SIG-M5 (cell line): ENCODE measurements around the gene TMSB15B.
"Not testable (repeated sequence)": the region's sequence is repeated elsewhere in the genome, so short reads cannot be mapped to it uniquely, and the experiment has no call there.

Experiments
- DNase-seq: peaks from one replicate; lab custom pipeline; 2025; lab: John Stamatoyannopoulos, UW

The TMSB15B gene

DNA sequence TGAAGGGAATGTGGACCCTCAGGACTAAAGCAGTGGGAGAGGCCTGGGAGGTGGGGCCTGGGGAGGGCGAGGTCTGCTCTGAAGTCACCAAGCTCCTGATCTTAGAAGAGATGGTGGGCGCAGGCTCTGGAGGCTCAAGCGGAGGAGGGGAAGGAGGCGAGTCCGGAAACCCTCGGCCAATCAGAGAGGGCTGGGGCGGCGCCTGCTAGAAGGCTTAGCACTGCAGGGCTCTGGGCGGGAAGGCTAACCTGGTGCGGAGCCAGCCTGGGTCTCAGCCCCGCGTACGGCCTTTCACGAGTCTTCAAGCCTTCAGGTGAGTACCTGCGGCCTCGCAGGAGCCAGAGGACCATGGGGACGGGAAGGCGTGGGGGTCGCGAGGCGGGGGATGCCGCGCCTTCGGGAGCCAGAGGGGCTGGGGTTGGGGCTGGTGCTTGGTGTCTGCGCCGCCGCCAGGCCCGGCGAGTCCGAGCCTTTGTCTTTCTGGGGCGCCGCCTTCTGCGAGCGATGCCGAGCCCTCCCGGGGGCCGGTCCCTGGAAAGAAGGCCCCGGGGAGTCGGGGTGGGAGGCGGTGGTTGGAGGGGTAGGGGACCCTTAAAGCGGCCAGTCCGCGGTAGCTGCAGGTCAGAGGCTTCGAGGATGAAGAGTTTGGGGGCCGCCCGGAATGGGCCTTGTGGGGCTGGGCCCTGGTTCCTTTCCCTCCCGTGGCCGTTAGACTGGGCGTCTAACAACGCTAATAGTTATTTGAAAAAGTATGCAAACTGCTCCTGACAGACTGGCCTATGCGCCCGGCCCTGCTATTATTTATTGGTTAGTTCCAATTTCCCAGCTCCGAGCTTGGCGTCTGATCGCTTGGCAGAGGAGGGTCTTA lies at the start of gene TMSB15B:
TSS of gene TMSB15B (plus strand) at position 217 of the 868 bp plus-strand sequence.
- DNase-seq = not testable (repeated sequence)

DNA sequence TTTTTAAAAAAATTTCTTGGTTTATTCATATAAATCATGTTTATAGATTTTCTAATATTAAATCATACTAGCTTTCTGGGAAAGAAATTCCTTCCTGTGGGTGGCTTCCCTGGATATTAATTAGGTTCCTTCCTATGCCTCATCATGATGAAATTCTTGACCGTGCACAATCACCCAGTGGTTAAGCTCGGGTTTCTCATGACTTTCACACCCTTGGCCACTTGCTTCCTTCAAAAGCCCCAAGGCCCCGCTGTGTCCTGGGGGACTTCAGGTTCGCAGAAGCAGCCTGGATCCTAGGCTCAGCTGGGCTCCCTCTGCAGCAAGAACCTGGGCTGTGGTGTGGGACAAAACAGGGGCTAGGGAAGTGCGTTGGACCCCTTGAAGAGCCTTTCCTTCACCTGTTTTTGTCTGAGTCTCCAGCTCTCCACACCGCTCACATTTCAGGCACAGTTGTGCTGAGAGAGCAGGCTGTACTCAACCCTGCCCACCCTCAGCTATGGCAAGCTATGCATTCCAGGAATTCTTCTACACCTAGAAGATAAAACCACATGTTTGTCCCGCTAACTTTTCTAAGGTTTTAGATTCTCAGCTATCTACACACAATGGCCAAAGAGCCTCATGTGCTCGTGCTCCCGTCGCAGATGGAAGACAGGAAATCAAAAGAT lies 48.9 kb upstream of the TMSB15B start:
- DNase-seq = no peak

- DNase-seq = no peak
These were observed 44.4 kb upstream of the TMSB15B start for GRCh38 chrX:103918050-103918449.

- no peak for DNase-seq
These were observed 43.7 kb upstream of the TMSB15B start for GRCh38 chrX:103918571-103919269.

- no peak for DNase-seq
These were observed 43.2 kb upstream of the TMSB15B start for GRCh38 chrX:103919270-103919637.

- DNase-seq = not testable (repeated sequence)
These were observed 41.9 kb upstream of the TMSB15B start for GRCh38 chrX:103920515-103920914.

GRCh38 chrX:103927030-103927429 lies 35.4 kb upstream of the TMSB15B start:
- no peak for DNase-seq

DNA sequence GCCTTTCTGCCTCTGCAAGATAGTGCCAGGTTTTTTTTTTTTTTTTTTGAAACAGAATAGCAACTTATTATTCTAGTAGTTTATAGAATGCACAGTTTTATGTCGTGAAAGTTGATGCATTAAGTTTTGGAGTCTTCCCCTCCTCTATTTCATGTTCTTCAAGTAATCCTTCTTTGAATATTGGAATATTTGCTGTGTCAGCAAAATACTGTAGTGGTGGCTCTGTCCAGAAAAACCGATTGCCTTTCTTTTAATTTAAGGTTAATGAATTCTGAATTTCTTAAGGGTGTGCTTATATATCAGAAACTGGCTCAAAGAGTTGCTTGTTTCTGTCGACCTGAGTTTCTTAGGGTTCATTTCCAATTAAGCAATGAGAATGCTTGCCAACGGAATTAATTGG lies 34.8 kb upstream of the TMSB15B start:
- DNase-seq = no peak

DNA sequence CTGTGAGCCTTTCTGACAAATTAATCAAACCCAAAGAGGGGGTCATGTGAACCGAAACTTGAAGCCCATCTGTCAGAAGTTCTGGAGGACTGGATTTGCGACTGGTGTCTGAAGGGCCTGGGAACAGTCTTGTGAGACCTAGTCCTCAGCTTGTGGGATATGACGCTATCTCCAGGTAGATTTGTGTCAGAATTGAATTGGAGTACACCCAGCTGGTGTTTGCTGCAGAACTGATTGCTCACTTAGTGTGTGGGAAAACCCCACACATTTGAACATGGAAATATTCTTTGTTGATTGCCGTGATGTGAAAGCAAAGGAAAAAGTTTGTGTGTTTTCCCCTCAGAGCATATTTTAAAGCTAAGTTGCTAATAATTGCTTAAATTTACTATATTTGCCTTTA lies 30.3 kb upstream of the TMSB15B start:
- no peak for DNase-seq

DNA sequence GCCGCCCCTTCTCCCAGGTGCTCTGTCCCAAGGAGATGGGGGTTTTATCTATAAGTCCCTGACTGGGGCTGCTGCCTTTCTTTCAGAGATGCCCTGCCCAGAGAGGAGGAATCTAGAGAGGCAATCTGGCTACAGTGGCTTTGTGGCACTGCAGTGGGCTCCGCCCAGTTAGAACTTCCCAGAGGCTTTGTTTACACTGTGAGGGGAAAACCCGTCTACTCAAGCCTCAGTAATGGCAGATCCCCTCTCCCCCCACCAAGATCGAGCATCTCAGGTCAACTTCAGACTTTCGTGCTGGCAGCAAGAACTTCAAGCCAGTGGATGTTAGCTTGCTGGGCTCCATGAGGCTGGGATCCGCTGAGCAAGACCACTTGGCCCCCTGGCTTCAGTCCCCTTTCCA lies 22.2 kb upstream of the TMSB15B start:
- DNase-seq = not testable (repeated sequence)

DNA sequence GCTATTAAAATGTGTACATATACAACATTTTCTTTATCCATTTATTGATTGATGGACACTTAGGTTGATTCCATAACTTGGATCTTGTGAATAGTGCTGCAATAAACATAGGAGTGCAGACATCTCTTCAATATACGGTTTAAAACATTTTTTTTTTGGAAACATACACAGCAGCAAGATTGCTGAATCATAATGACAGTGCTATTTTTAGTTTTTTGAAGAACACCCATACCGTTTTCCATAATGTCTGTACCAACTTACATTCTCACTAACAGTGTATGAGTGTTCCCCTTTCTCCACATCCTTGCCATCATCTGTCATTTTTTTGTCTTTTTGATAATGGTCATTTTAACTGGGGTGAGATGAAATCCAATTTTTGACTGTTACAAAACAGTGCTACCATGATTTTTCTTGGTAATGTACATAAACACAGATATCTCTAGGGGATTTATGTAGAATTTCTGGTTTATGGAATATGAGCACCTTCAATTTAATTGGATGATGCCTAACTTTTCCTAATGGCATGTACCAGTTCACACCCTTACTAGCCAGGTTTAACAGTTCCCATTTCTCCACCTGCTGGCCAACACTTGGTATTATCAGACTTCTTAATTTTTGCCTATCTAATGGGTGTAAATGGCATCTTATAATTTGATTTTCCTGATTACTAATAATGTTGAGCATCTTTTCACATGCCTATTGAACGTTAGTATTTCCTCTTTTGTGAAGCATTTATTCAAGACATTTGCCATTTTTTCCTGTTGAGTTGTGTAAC lies 21.0 kb upstream of the TMSB15B start:
- no peak for DNase-seq

GRCh38 chrX:103949506-103949905 lies 12.9 kb upstream of the TMSB15B start:
- no peak for DNase-seq

- DNase-seq = no peak
These were observed 9.1 kb upstream of the TMSB15B start for GRCh38 chrX:103953353-103953752.

GRCh38 chrX:103954259-103954658 lies 8.2 kb upstream of the TMSB15B start:
- no peak for DNase-seq

DNA sequence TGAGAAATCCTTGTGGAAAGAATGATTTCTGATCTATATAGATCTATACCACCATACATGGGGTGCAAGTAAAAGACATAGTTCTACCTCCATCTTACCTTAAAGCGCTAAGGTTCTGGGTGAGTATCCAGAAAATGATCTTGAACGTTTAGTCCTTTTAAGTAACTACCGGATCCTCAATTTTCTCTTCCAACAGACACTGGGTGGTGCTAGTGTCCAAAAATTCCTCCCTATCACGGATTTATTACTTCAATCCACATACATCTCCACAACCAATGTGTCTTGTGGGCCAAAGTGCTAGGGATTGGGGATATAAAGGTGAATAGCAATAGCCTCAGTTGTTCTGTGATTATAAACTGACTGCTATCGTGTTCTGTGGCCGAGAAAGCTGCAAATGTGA lies 1.8 kb upstream of the TMSB15B start:
- DNase-seq = not testable (repeated sequence)

GRCh38 chrX:103983508-103983907 lies 21.1 kb downstream of the TMSB15B start:
- not testable (repeated sequence) for DNase-seq

DNA sequence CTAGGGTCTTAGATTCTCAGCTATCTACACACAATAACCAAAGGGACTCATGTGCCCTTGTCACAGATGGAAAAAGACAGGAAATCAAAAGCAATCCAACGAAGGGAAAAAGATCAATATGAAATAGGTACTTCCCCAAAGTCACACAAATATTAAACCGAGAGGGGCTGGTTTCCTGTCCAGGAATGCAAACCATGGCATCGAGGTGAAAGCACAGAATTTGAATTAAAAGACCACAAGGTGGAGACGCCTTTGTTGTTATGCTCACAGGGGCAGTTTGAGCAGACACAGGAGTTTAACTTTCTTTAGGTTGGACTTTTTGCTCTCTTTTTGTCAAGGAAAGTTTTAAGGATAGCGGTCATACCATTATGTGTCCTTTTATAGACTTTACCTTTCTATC lies 36.8 kb downstream of the TMSB15B start:
- no peak for DNase-seq

- DNase-seq = no peak
These were observed 46.4 kb downstream of the TMSB15B start for GRCh38 chrX:104008831-104009230.

- DNase-seq = no peak
These were observed 50.7 kb downstream of the TMSB15B start for GRCh38 chrX:104013158-104013557.

DNA sequence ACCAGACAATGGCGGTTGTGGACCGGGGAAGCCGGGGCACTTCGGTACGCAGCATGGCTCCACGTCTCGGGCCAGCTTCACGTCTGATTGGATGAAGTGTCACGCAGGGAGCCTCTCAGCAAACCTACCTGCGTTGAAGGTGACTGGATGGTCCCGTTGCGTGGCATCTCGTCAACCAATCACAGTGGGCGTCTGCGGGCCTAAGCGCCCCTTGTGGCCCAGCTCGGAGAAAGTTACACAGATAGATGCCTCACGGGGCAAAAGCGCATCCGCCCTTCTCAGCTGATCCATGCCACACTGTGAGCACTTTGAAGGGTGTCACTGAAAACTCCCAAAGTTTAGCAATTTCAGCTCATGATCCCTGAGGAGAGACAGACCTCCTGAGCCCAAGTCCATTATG lies 51.2 kb downstream of the TMSB15B start, which contains the start of gene H2BW1:
TSS of gene H2BW1 (minus strand) at position 103 of the 400 bp plus-strand sequence. CDS start 132 bp downstream, outside the sequence.
- no peak for DNase-seq

DNA sequence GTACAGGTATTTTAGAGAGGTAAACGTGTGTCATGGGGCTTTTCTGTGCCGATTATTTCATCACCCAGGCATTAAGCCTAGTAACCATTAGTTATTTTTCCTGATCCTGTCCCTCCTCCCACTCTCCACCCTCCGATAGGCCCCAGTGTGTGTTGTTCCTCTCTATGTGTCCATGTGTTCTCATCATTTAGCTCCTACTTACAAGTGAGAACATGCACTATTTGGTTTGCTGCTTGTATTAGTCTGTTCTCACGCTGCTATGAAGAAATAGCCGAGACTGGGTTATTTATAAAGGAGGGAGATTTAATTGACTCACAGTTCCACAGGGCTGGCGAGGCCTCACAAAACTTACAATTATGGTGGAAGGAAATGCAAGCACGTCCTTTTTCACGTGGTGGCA lies 53.1 kb downstream of the TMSB15B start:
- DNase-seq = not testable (repeated sequence)
